HG02885 (cell line): ENCODE data around the gene FBXL4.

ENCODE experiments used
- ATAC-seq: cut with Tn5 transposase; IDR thresholded peaks from one replicate; pipeline ENCODE4 v1.9.1; 2021; ENCODE audit warnings: mild to moderate bottlenecking; ENCODE audit not compliant: unreplicated experiment, poor library complexity

FBXL4 gene

GRCh38 chr6:98894810-98895209 is 52.9 kb downstream of the FBXL4 start:
- no peak for ATAC-seq

GRCh38 chr6:98887650-98888049 is 60.1 kb downstream of the FBXL4 start:
- no peak for ATAC-seq

GRCh38 chr6:98885330-98885729 is 62.4 kb downstream of the FBXL4 start:
- ATAC-seq = no peak

- ATAC-seq = peak; percentile 89
These were observed 67.3 kb downstream of the FBXL4 start for GRCh38 chr6:98880486-98880885.

GRCh38 chr6:98877250-98877649 is 70.5 kb downstream of the FBXL4 start:
- ATAC-seq = no peak

- ATAC-seq = no peak
These were observed 72.4 kb downstream of the FBXL4 start for GRCh38 chr6:98875375-98875774.

- ATAC-seq = no peak
These were observed 75.9 kb downstream of the FBXL4 start for GRCh38 chr6:98871821-98872220.

- ATAC-seq = no peak
These were observed 76.7 kb downstream of the FBXL4 start for GRCh38 chr6:98871057-98871456.

- ATAC-seq = no peak
These were observed 83.2 kb downstream of the FBXL4 start for GRCh38 chr6:98864497-98864896.

GRCh38 chr6:98848539-98849242 is 99.1 kb downstream of the FBXL4 start:
- no peak for ATAC-seq

GRCh38 chr6:98847779-98848538 is 99.8 kb downstream of the FBXL4 start:
- peak; percentile 51 for ATAC-seq

GRCh38 chr6:98847416-98847778 is 100.3 kb downstream of the FBXL4 start:
- no peak for ATAC-seq

- no peak for ATAC-seq
These were observed 101.7 kb downstream of the FBXL4 start for GRCh38 chr6:98846021-98846380.

GRCh38 chr6:98845211-98846020 is 102.3 kb downstream of the FBXL4 start:
- peak; percentile 63 for ATAC-seq

GRCh38 chr6:98844244-98845210 is 103.2 kb downstream of the FBXL4 start:
- ATAC-seq = no peak

- ATAC-seq = no peak
These were observed 104.2 kb downstream of the FBXL4 start for GRCh38 chr6:98843271-98844243.

- ATAC-seq = no peak
These were observed 105.2 kb downstream of the FBXL4 start for GRCh38 chr6:98842342-98843180.
